ENCODE measurements around the gene GGTA1.

Gene GGTA1

DNA sequence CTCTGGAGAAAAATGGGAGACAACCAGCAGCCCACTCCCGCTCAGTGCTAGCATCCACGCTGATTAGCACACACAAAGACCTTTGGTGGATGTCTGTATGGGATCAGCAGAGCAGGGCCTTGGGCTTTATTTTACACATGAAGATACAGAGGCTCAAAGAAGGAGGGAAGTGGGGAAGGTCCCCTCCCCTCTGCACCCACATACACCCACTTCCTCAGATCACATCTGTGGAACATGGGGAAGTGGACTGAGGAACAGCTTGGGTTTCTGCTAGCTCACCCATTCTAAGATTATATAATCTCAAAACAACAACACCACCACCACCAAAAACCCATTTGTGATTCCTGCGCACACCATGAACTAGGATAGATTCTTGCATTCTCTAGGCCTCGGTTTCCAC, 14.0 kb downstream of the GGTA1 start:
- TF ChIP-seq, protein P1, sequence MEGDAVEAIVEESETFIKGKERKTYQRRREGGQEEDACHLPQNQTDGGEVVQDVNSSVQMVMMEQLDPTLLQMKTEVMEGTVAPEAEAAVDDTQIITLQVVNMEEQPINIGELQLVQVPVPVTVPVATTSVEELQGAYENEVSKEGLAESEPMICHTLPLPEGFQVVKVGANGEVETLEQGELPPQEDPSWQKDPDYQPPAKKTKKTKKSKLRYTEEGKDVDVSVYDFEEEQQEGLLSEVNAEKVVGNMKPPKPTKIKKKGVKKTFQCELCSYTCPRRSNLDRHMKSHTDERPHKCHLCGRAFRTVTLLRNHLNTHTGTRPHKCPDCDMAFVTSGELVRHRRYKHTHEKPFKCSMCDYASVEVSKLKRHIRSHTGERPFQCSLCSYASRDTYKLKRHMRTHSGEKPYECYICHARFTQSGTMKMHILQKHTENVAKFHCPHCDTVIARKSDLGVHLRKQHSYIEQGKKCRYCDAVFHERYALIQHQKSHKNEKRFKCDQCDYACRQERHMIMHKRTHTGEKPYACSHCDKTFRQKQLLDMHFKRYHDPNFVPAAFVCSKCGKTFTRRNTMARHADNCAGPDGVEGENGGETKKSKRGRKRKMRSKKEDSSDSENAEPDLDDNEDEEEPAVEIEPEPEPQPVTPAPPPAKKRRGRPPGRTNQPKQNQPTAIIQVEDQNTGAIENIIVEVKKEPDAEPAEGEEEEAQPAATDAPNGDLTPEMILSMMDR (IDR thresholded peaks at IDR 0.05; ENCODE audit: extremely low read depth, missing control alignments) = no peak
- no peak for DNase-seq (ENCODE audit: low spot score)

- DNase-seq (ENCODE audit: low spot score) = no peak
- TF ChIP-seq, protein P1 (IDR thresholded peaks at IDR 0.05; ENCODE audit: extremely low read depth, missing control alignments) = no peak
Observed at GRCh38 chr9:121484651-121485446, 14.8 kb downstream of the GGTA1 start.

- TF ChIP-seq, protein P1 (IDR thresholded peaks at IDR 0.05; ENCODE audit: extremely low read depth, missing control alignments) = no peak
- no peak for DNase-seq (ENCODE audit: low spot score)
Observed at GRCh38 chr9:121483473-121484031, 16.1 kb downstream of the GGTA1 start.

DNA sequence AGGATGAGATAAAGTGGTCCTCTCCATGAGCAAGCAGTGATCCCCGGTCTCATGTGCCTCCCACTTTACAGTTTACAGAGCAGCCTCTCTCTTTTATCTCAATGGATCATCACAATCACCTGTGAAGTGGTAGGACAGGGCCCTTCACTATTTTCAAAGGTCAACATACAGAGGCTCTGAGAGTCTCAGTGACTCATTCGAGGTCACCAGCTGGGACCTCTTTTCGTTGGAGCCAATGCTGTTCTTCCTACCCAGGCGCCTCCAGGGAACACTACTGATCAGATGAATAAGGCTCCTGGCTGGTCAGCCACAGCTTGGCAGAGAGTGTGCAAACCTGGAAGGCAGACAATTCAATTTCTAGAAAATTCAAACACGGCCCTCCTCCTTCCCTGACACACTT, 16.6 kb downstream of the GGTA1 start:
- no peak for DNase-seq (ENCODE audit: low spot score)
- TF ChIP-seq, protein P1 (IDR thresholded peaks at IDR 0.05; ENCODE audit: extremely low read depth, missing control alignments) = no peak

DNA sequence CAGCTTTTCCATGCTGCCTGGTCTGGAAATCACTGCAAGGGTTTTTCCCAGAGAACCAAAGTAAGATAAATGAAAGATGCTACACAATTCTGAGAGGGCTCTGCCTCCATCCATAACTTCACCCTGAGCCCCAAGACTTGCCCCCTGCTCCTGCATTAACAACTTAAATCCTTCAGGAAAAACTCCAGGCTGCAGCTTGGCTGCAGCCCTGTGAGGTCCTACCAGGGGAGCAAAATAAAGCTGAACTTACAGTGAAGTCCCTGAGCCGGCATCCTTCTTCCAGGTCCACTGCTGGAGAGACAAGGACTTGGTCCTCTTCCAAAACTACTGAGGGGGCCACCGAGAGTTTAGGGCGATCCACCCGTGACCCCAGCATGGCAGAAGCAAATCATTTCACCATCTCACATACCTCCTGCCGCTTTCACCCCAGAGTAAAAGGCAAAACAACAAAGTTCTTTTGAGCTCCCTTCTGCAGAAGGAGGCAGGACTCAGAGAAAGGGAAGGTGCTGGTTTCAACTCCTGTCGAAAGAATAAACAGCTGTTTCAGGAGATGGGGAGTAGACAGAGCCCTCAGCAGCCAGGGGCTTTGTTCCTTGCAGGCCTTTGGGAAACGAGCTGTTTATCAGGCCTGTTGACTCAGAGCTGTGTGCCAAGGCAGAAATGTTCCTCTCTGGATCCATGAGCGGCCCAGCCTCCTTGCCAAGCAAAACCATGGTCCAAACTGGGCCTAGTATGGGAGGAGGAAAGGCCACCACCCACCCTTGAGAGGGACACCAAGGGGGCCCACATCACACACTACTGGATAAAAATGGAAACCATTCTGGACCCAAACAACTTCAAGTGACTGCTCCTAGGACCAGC, 20.6 kb downstream of the GGTA1 start:
- TF ChIP-seq, protein P1 (IDR thresholded peaks at IDR 0.05; ENCODE audit: extremely low read depth, missing control alignments) = no peak
- no peak for DNase-seq (ENCODE audit: low spot score)

DNA sequence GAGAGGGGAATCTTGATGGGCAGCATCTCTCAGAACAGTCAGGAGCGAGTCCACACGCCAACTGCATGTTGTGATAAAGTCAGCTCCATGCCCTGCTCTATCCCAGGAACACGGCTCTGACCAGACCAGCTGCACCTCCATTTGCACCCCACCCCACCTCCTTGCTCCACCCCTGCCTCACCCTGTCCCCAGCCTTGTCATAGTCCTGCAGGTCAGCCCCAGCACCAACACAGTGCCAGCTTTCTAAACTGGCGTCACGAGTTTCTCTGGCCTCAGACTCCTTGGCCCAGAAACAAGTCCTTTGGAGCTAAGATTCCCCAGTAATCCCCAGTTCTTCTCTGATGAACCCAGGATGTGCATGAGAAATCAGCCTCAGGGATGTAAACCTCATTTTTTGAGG, 23.5 kb downstream of the GGTA1 start:
- DNase-seq (ENCODE audit: low spot score) = no peak
- TF ChIP-seq, protein P1 (IDR thresholded peaks at IDR 0.05; ENCODE audit: extremely low read depth, missing control alignments) = no peak
